Measurements from ENCODE around the gene MYO1D. TPM values are rescaled to one million over a fixed set of nuclear protein-coding genes. Genes with fewer than 3 reads are reported as not detected.

MYO1D gene
- total and polyA plus RNA-seq, 2 of the 13 experiments (the other 11 are each of a cell fraction or from before 2014, with no cell fraction given) = 13.2 to 17.3 TPM

- TF ChIP-seq, protein P1, sequence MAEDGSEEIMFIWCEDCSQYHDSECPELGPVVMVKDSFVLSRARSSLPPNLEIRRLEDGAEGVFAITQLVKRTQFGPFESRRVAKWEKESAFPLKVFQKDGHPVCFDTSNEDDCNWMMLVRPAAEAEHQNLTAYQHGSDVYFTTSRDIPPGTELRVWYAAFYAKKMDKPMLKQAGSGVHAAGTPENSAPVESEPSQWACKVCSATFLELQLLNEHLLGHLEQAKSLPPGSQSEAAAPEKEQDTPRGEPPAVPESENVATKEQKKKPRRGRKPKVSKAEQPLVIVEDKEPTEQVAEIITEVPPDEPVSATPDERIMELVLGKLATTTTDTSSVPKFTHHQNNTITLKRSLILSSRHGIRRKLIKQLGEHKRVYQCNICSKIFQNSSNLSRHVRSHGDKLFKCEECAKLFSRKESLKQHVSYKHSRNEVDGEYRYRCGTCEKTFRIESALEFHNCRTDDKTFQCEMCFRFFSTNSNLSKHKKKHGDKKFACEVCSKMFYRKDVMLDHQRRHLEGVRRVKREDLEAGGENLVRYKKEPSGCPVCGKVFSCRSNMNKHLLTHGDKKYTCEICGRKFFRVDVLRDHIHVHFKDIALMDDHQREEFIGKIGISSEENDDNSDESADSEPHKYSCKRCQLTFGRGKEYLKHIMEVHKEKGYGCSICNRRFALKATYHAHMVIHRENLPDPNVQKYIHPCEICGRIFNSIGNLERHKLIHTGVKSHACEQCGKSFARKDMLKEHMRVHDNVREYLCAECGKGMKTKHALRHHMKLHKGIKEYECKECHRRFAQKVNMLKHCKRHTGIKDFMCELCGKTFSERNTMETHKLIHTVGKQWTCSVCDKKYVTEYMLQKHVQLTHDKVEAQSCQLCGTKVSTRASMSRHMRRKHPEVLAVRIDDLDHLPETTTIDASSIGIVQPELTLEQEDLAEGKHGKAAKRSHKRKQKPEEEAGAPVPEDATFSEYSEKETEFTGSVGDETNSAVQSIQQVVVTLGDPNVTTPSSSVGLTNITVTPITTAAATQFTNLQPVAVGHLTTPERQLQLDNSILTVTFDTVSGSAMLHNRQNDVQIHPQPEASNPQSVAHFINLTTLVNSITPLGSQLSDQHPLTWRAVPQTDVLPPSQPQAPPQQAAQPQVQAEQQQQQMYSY (CRISPR knock-in tag; IDR thresholded peaks at IDR 0.05) = no peak
- TF ChIP-seq POLR2A (IDR thresholded peaks at IDR 0.05; ENCODE audit: insufficient read depth in 1 of 2, low read depth in 2 of 2, low read length in 2 of 2) (peak in 1 of 2 experiments; percentile 65; a peak in 2 of 4 replicates), ZNF263 (CRISPR knock-in tag; IDR thresholded peaks at IDR 0.05) (no peak), AKAP8 (CRISPR knock-in tag; IDR thresholded peaks at IDR 0.05) (0 out of 2 replicates have a peak, but pooled peaks have one; percentile 50), HNRNPLL (IDR thresholded peaks at IDR 0.05; ENCODE audit: low read depth, low read length, poor library complexity, severe bottlenecking) (peak; percentile 7), GLI4 (CRISPR knock-in tag; IDR thresholded peaks at IDR 0.05; ENCODE audit: borderline replicate concordance) (no peak), NR0B2 (CRISPR knock-in tag; IDR thresholded peaks at IDR 0.05) (no peak), SKI (IDR thresholded peaks at IDR 0.05; ENCODE audit: partially characterized antibody) (no peak), ZNF547 (CRISPR knock-in tag; IDR thresholded peaks at IDR 0.05) (no peak), ZBTB38 (CRISPR knock-in tag; IDR thresholded peaks at IDR 0.05) (no peak), POLR2AphosphoS5 (IDR thresholded peaks at IDR 0.05; ENCODE audit: low read depth, low read length) (no peak), ZNF431 (CRISPR knock-in tag; IDR thresholded peaks at IDR 0.05; ENCODE audit: borderline replicate concordance, low read depth) (no peak; the same call in 1 of the 2 replicates), DZIP1 (CRISPR knock-in tag; IDR thresholded peaks at IDR 0.05) (no peak), SRSF9 (IDR thresholded peaks at IDR 0.05; ENCODE audit: borderline replicate concordance, insufficient read depth, low read depth, low read length, poor library complexity, severe bottlenecking) (no peak), ZSCAN25 (CRISPR knock-in tag; IDR thresholded peaks at IDR 0.05) (peak; percentile 5; the same call in 1 of the 2 replicates), ZNF562 (CRISPR knock-in tag; IDR thresholded peaks at IDR 0.05; ENCODE audit: borderline replicate concordance) (no peak), ZNF343 (CRISPR knock-in tag; IDR thresholded peaks at IDR 0.05) (no peak), MAFF (IDR thresholded peaks at IDR 0.05; ENCODE audit: low read depth, low read length) (no peak), NFRKB (IDR thresholded peaks at IDR 0.05) (no peak), THAP11 (CRISPR knock-in tag; IDR thresholded peaks at IDR 0.05) (no peak)
- TF ChIP-seq, protein P2, sequence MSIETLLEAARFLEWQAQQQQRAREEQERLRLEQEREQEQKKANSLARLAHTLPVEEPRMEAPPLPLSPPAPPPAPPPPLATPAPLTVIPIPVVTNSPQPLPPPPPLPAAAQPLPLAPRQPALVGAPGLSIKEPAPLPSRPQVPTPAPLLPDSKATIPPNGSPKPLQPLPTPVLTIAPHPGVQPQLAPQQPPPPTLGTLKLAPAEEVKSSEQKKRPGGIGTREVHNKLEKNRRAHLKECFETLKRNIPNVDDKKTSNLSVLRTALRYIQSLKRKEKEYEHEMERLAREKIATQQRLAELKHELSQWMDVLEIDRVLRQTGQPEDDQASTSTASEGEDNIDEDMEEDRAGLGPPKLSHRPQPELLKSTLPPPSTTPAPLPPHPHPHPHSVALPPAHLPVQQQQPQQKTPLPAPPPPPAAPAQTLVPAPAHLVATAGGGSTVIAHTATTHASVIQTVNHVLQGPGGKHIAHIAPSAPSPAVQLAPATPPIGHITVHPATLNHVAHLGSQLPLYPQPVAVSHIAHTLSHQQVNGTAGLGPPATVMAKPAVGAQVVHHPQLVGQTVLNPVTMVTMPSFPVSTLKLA (IDR thresholded peaks at IDR 0.05) = no peak
Measured at GRCh38 chr17:32486701-32487472, 390.0 kb downstream of the MYO1D start, which contains the start of gene CDK5R1 (continued).

Measured in HepG2 (cell line).